ENCODE results near the gene NUMA1. TPM values are rescaled to one million over a fixed set of nuclear protein-coding genes. Genes with fewer than 3 reads are reported as not detected.

Gene NUMA1
- polyA plus RNA-seq, 1 experiment = 79.5 TPM

DNA sequence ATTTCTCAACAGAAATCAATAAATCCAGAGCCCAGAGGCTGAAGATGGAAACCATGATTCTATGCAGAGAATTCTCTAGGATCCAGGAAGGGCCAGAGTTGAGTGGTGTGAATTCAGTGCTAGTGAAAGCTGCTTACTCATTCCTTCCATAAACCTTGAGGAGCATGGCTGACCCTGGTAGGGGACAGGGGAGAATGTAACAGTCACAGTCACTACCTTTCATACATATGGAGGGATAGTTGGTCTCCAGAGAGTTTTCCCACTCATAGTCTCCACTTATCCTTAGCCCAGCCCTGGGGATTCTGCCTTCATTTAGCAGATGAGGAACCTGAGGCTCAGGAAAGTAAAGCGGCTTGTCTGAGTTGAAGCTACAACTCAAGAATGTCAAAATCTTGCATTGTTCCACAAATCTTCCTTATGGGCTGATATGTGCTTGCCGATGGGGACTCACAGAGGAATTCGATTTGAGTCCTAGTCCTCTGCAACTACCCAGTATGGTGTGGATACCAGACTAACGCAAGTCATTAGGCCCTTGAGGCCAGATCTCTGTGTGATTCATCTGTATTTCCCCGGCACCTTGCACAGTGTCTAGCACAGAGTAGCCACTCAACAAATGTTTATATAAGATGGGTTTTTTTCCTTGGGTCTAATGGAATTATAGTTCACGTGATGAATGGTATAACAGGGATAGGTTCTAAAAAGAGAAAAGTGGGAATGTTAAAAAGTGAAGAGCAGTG, 35.8 kb upstream of the NUMA1 start:
- Histone ChIP-seq H3K27me3 (ENCODE audit: control insufficient read depth, insufficient read depth, low read length) (no peaks in the 10 kb centered on the region), H3K4me3 (ENCODE audit: low read depth, low read length) (no peak overlapping the region), H3K27ac (ENCODE audit: low read depth, low read length) (no peak overlapping the region), H3K9me3 (ENCODE audit: control insufficient read depth, insufficient read depth, low read length) (no peaks in the 10 kb centered on the region)
- ChIA-PET CTCF (no interaction called here), POLR2A (no interaction called here)
- TF ChIP-seq, protein P1, sequence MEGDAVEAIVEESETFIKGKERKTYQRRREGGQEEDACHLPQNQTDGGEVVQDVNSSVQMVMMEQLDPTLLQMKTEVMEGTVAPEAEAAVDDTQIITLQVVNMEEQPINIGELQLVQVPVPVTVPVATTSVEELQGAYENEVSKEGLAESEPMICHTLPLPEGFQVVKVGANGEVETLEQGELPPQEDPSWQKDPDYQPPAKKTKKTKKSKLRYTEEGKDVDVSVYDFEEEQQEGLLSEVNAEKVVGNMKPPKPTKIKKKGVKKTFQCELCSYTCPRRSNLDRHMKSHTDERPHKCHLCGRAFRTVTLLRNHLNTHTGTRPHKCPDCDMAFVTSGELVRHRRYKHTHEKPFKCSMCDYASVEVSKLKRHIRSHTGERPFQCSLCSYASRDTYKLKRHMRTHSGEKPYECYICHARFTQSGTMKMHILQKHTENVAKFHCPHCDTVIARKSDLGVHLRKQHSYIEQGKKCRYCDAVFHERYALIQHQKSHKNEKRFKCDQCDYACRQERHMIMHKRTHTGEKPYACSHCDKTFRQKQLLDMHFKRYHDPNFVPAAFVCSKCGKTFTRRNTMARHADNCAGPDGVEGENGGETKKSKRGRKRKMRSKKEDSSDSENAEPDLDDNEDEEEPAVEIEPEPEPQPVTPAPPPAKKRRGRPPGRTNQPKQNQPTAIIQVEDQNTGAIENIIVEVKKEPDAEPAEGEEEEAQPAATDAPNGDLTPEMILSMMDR (IDR thresholded peaks at IDR 0.05; ENCODE audit: low read depth, low read length) = no peak
- no peak for DNase-seq (ENCODE audit: low read depth, low spot score)

GRCh38 chr11:72114570-72114969, 34.2 kb upstream of the NUMA1 start:
- TF ChIP-seq, protein P1 (IDR thresholded peaks at IDR 0.05; ENCODE audit: low read depth, low read length) = no peak
- Histone ChIP-seq H3K9me3 (ENCODE audit: control insufficient read depth, insufficient read depth, low read length) (no peaks in the 10 kb centered on the region), H3K4me3 (ENCODE audit: low read depth, low read length) (no peak overlapping the region), H3K27me3 (ENCODE audit: control insufficient read depth, insufficient read depth, low read length) (no peaks in the 10 kb centered on the region), H3K27ac (ENCODE audit: low read depth, low read length) (no peak overlapping the region)
- no peak for DNase-seq (ENCODE audit: low read depth, low spot score)
- CTCF ChIA-PET = interaction anchor here (0.7 to 1.0 kb wide), 2 partner anchors 18 to 30 kb away, joined by 3 to 4 read pairs; no protein-coding TSS in a partner anchor
- POLR2A ChIA-PET = no interaction called here

GRCh38 chr11:72112978-72113808, 32.9 kb upstream of the NUMA1 start:
- POLR2A ChIA-PET = interaction anchor here (0.7 to 2.0 kb wide), 9 partner anchors 11 to 125 kb away, joined by 3 to 12 read pairs (median 4); partner anchors contain the start of gene INPPL1
- no peaks in the 10 kb centered on the region for H3K9me3 ChIP-seq (ENCODE audit: control insufficient read depth, insufficient read depth, low read length)
- H3K27me3 ChIP-seq (ENCODE audit: control insufficient read depth, insufficient read depth, low read length) = no peaks in the 10 kb centered on the region
- peak overlapping the region; percentile 87 for H3K4me3 ChIP-seq (ENCODE audit: low read depth, low read length)
- no peak for DNase-seq (ENCODE audit: low read depth, low spot score)
- TF ChIP-seq, protein P1 (IDR thresholded peaks at IDR 0.05; ENCODE audit: low read depth, low read length) = no peak
- H3K27ac ChIP-seq (ENCODE audit: low read depth, low read length) = peak overlapping the region; percentile 99
- CTCF ChIA-PET = interaction anchor here (0.7 to 1.7 kb wide), 4 partner anchors 30 to 318 kb away, joined by 3 to 12 read pairs (median 3); no protein-coding TSS in a partner anchor

- peak; percentile 99 for DNase-seq (ENCODE audit: low read depth, low spot score)
- TF ChIP-seq, protein P1 (IDR thresholded peaks at IDR 0.05; ENCODE audit: low read depth, low read length) = no peak
- POLR2A ChIA-PET = interaction anchor here (0.7 to 2.0 kb wide), 10 partner anchors 10 to 126 kb away, joined by 3 to 12 read pairs (median 4); partner anchors contain the start of gene INPPL1
Measured at GRCh38 chr11:72112143-72112977, 32.0 kb upstream of the NUMA1 start, which contains the start of gene ANAPC15. Gene ANAPC15, minus strand, starts transcription at chr11:72112695. Its CDS starts 1,419 bp downstream, at chr11:72111276.

More at GRCh38 chr11:72112143-72112977, 32.0 kb upstream of the NUMA1 start, which contains the start of gene ANAPC15:
- H3K27ac ChIP-seq (ENCODE audit: low read depth, low read length) = peak within 1 kb of the TSS; percentile 99
- CTCF ChIA-PET = interaction anchor here (0.7 to 1.7 kb wide), 4 partner anchors 31 to 319 kb away, joined by 3 to 12 read pairs (median 3); no protein-coding TSS in a partner anchor
- H3K9me3 ChIP-seq (ENCODE audit: control insufficient read depth, insufficient read depth, low read length) = no peaks in the 10 kb centered on the region
- peak within 1 kb of the TSS; percentile 87 for H3K4me3 ChIP-seq (ENCODE audit: low read depth, low read length)
- no peaks in the 10 kb centered on the region for H3K27me3 ChIP-seq (ENCODE audit: control insufficient read depth, insufficient read depth, low read length)

All from AG04450 (cell line).